Upper lobe of left lung (tissue), 4 donors: ENCODE data around the gene KIRREL3.

Source experiments
- EP300 ChIP-seq, 4 donors: sonication (generic); formaldehyde crosslinking; IDR thresholded peaks; one replicate each; pipeline ENCODE4 v1.5.1; 2017; ENCODE audit warnings: antibody characterized with exemption in 4 of 4, control low read depth in 2 of 4
- POLR2A ChIP-seq, 4 donors: fragments of 450-650 bp; IDR thresholded peaks; one replicate each; pipeline ENCODE4 v1.5.1; 2016 to 2017; ENCODE audit warnings: antibody characterized with exemption in 4 of 4, mild to moderate bottlenecking in 2 of 4

- TF ChIP-seq POLR2A (IDR thresholded peaks at IDR 0.05) (no peak), EP300 (IDR thresholded peaks at IDR 0.05) (no peak)
Observed at GRCh38 chr11:126407682-126408288, 592.8 kb downstream of the KIRREL3 start.
